ENCODE measurements around the gene LEMD3.

Gene LEMD3

GRCh38 chr12:65296508-65297265, 127.3 kb downstream of the LEMD3 start:
- Histone ChIP-seq H3K27ac (ENCODE audit: low read depth, low read length) (no peak overlapping the region), H3K4me1 (ENCODE audit: control insufficient read depth, insufficient read depth, low read length) (peaks cover 11% of the 10 kb centered on the region), H3K4me3 (ENCODE audit: low read length) (no peak overlapping the region), H3K27me3 (ENCODE audit: control insufficient read depth, insufficient read depth, low read length) (no peaks in the 10 kb centered on the region), H3K9ac (ENCODE audit: low read length) (no peak overlapping the region), H3K36me3 (ENCODE audit: control insufficient read depth, insufficient read depth, low read length) (no peaks in the 10 kb centered on the region)

Data from rectal smooth muscle tissue (tissue), 1 donor.